K562 (cell line): Measurements from ENCODE around the gene BBC3. TPM values are rescaled to one million over a fixed set of nuclear protein-coding genes. Genes with fewer than 3 reads are reported as not detected.

Experiments
- CCAR2 ChIP-seq: fragments of 200-400 bp; formaldehyde crosslinking; IDR thresholded peaks from 2 replicates; pipeline ENCODE4 v1.6.1; 2017; ENCODE audit warnings: mild to moderate bottlenecking, low read depth, low read length
- HDAC3 ChIP-seq: fragments of 450-650 bp; IDR thresholded peaks from 2 replicates; pipeline ENCODE4 v1.6.1; 2018; ENCODE audit warnings: borderline replicate concordance, mild to moderate bottlenecking, moderate library complexity; ENCODE audit not compliant: partially characterized antibody
- HMG20B ChIP-seq: fragments of 250-450 bp; sonication (Bioruptor Pico); IDR thresholded peaks from 2 replicates; pipeline ENCODE4 v1.5.0; 2021; ENCODE audit warnings: mild to moderate bottlenecking
- NFIC ChIP-seq: fragments of 450-650 bp; IDR thresholded peaks from 2 replicates; pipeline ENCODE4 v1.6.1; 2017; ENCODE audit warnings: mild to moderate bottlenecking, inconsistent platforms
- PBX2 ChIP-seq, 2 experiments: IDR thresholded peaks in 1 of 2; conservative IDR thresholded peaks in 1 of 2; 2 replicates each; pipeline ENCODE4 v1.6.1; 2016; ENCODE audit warnings: low read depth in 2 of 2, mild to moderate bottlenecking in 1 of 2, missing compliant biosample characterization in 1 of 2, missing genetic modification characterization in 1 of 2, moderate library complexity in 1 of 2
- POLR3G ChIP-seq: IDR thresholded peaks from 2 replicates; pipeline ENCODE4 v1.6.1; 2011; ENCODE audit not compliant: insufficient read length, insufficient replicate concordance; ENCODE audit errors: extremely low read depth
- XRCC4 ChIP-seq: IDR thresholded peaks from one replicate; pipeline ENCODE4 v1.6.1; 2011; ENCODE audit not compliant: insufficient read depth, insufficient read length; ENCODE audit errors: extremely low read depth
- ZBTB2 ChIP-seq: fragments of 450-650 bp; IDR thresholded peaks from 2 replicates; pipeline ENCODE4 v1.6.1; 2016; ENCODE audit warnings: antibody characterized with exemption
- ZBTB43 ChIP-seq: sonication (generic); formaldehyde crosslinking; IDR thresholded peaks from 2 replicates; pipeline ENCODE4 v1.8.0; 2023; ENCODE audit warnings: mild to moderate bottlenecking, missing genetic modification reagents
- ZMIZ1 ChIP-seq, 2 experiments: fragments of 150-350 bp in 1 of 2; IDR thresholded peaks; 2 replicates each; pipeline ENCODE4 v1.6.1; 2012 to 2016; ENCODE audit warnings: low read depth in 2 of 2, low read length in 2 of 2, mild to moderate bottlenecking in 1 of 2, moderate library complexity in 1 of 2
- ZNF586 ChIP-seq: fragments of 450-650 bp; formaldehyde crosslinking; conservative IDR thresholded peaks from 2 replicates; pipeline ENCODE4 v1.4.0; 2020; ENCODE audit warnings: mild to moderate bottlenecking, moderate library complexity
- polyA plus RNA-seq, 8 experiments: library from polyadenylated mRNA; depleted of rRNA in 4 of 8; stranded (reverse) in 5 of 8; unstranded in 3 of 8; fragments of >200 nt; fragmentation: Nextera tagmentation in 2 of 8; fragmentation: Illumina TruSeq in 1 of 8; extraction: Ambion mirVana in 2 of 8; extraction: Trizol in 1 of 8; gene quantifications; 2 replicates each; pipeline versions ENCODE4 v1.2.1 to v1.2.3, GENCODE V29; 2011 to 2014; ENCODE audit warnings: inconsistent platforms in 1 of 8, missing spikeins in 1 of 8
- total RNA-seq, 7 experiments: library from RNA; depleted of rRNA in 6 of 7; stranded (reverse); fragments of >200 nt in 6 of 7; fragmentation: Illumina TruSeq in 2 of 7; extraction: Trizol in 2 of 7; gene quantifications; 2 replicates each; pipeline versions ENCODE4 v1.2.1 to v1.2.3, GENCODE V29; 2011 to 2021; ENCODE audit warnings: low replicate concordance in 1 of 7

The BBC3 gene
- total and polyA plus RNA-seq, 9 of the 15 experiments (the other 6 are each of a cell fraction or from before 2014, with no cell fraction given), result 0.15 to 30.7 (median 4.8) TPM

GRCh38 chr19:47226426-47227351, 4.3 kb downstream of the BBC3 start (continued):
- TF ChIP-seq ZBTB43 (CRISPR knock-in tag), result no peak
- TF ChIP-seq HDAC3, result no peak
- peak; percentile 90; the same call in 1 of the 2 replicates for TF ChIP-seq HMG20B (CRISPR knock-in tag)
- TF ChIP-seq XRCC4, result no peak
- no peak; the same call in none of the 2 replicates for TF ChIP-seq NFIC
- no peak; the same call in 1 of the 2 replicates for TF ChIP-seq ZBTB2
- no peak for TF ChIP-seq POLR3G
- no peak for TF ChIP-seq CCAR2
- no peak for TF ChIP-seq ZMIZ1 (IDR thresholded peaks at IDR 0.05; ENCODE audit: low read depth in 2 of 2, low read length in 2 of 2)
- TF ChIP-seq ZNF586, result no peak; the same call in 1 of the 2 replicates
- TF ChIP-seq PBX2 (CRISPR knock-in tag; IDR thresholded peaks at IDR 0.05; ENCODE audit: low read depth), result no peak
- TF ChIP-seq PBX2 (tag; conservative IDR thresholded peaks at IDR 0.05; ENCODE audit: low read depth), result no peak
